ENCODE results near the gene BRD1. TPM values are rescaled to one million over a fixed set of nuclear protein-coding genes. Genes with fewer than 3 reads are reported as not detected.

BRD1 gene
- total RNA-seq, 1 donor from 2014 or later, result 32.4 TPM

- Mint-ChIP-seq H3K36me3 (ENCODE audit: low read depth, unreplicated experiment) (peaks cover 16% of the 10 kb centered on the region), H3K27ac (ENCODE audit: unreplicated experiment) (no peak overlapping the region), H3K27me3 (ENCODE audit: low read depth, unreplicated experiment) (no peaks in the 10 kb centered on the region), H3K9me3 (ENCODE audit: unreplicated experiment) (no peaks in the 10 kb centered on the region), H3K4me3 (ENCODE audit: unreplicated experiment) (no peak overlapping the region), H3K4me1 (ENCODE audit: low read depth, unreplicated experiment) (peaks cover 18% of the 10 kb centered on the region)
- Histone ChIP-seq H3K9ac (ENCODE audit: low read length) (no peak overlapping the region), H3K9me3 (ENCODE audit: insufficient read depth, low read depth, low read length) (no peaks in the 10 kb centered on the region), H4K20me1 (ENCODE audit: insufficient read depth, low read length) (peaks cover 96% of the 10 kb centered on the region), H3K27me3 (ENCODE audit: insufficient read depth, low read length) (no peaks in the 10 kb centered on the region), H3K4me2 (ENCODE audit: low read length) (no peak overlapping the region), H3K4me1 (ENCODE audit: insufficient read depth, low read length) (peaks cover 15% of the 10 kb centered on the region), H3K27ac (ENCODE audit: low read depth, low read length) (no peak overlapping the region), H3K79me2 (ENCODE audit: insufficient read depth, low read length) (peaks cover 100% of the 10 kb centered on the region), H3K36me3 (ENCODE audit: insufficient read depth, low read length) (peaks cover 19% of the 10 kb centered on the region), H3K4me3 (ENCODE audit: insufficient read depth, low read depth, low read length) (no peak overlapping the region), H2AFZ (ENCODE audit: low read depth, low read length) (no peak overlapping the region)
- FAIRE-seq (no peak), DNase-seq (ENCODE audit: low read depth) (no peak)
- no peak for TF ChIP-seq EZH2 (IDR thresholded peaks at IDR 0.05; ENCODE audit: insufficient read depth, low read length)
- TF ChIP-seq CTCF (IDR thresholded peaks at IDR 0.05; ENCODE audit: insufficient read depth, low read depth, low read length), result no peak
These were observed 13.4 kb downstream of the BRD1 start for GRCh38 chr22:49814164-49814686.

GRCh38 chr22:49812838-49813237 lies 14.8 kb downstream of the BRD1 start:
- Mint-ChIP-seq H3K4me3 (ENCODE audit: unreplicated experiment) (no peak overlapping the region), H3K9me3 (ENCODE audit: unreplicated experiment) (no peaks in the 10 kb centered on the region), H3K36me3 (ENCODE audit: low read depth, unreplicated experiment) (peaks cover 11% of the 10 kb centered on the region), H3K4me1 (ENCODE audit: low read depth, unreplicated experiment) (peaks cover 20% of the 10 kb centered on the region), H3K27me3 (ENCODE audit: low read depth, unreplicated experiment) (no peaks in the 10 kb centered on the region), H3K27ac (ENCODE audit: unreplicated experiment) (no peak overlapping the region)
- Histone ChIP-seq H3K79me2 (ENCODE audit: insufficient read depth, low read length) (peaks cover 100% of the 10 kb centered on the region), H3K36me3 (ENCODE audit: insufficient read depth, low read length) (peaks cover 13% of the 10 kb centered on the region), H3K4me1 (ENCODE audit: insufficient read depth, low read length) (peaks cover 15% of the 10 kb centered on the region), H3K9ac (ENCODE audit: low read length) (no peak overlapping the region), H3K27me3 (ENCODE audit: insufficient read depth, low read length) (no peaks in the 10 kb centered on the region), H3K4me2 (ENCODE audit: low read length) (no peak overlapping the region), H3K9me3 (ENCODE audit: insufficient read depth, low read depth, low read length) (no peaks in the 10 kb centered on the region), H3K4me3 (ENCODE audit: insufficient read depth, low read depth, low read length) (no peak overlapping the region), H3K27ac (ENCODE audit: low read depth, low read length) (no peak overlapping the region), H2AFZ (ENCODE audit: low read depth, low read length) (no peak overlapping the region), H4K20me1 (ENCODE audit: insufficient read depth, low read length) (peaks cover 98% of the 10 kb centered on the region)
- DNase-seq (ENCODE audit: low read depth), result peak; percentile 4
- TF ChIP-seq EZH2 (IDR thresholded peaks at IDR 0.05; ENCODE audit: insufficient read depth, low read length) (no peak), CTCF (IDR thresholded peaks at IDR 0.05; ENCODE audit: insufficient read depth, low read depth, low read length) (no peak)
- no peak for FAIRE-seq

- Histone ChIP-seq H3K4me1 (ENCODE audit: insufficient read depth, low read length) (peaks cover 15% of the 10 kb centered on the region), H3K36me3 (ENCODE audit: insufficient read depth, low read length) (peaks cover 4% of the 10 kb centered on the region), H3K4me3 (ENCODE audit: insufficient read depth, low read depth, low read length) (no peak overlapping the region), H3K9me3 (ENCODE audit: insufficient read depth, low read depth, low read length) (no peaks in the 10 kb centered on the region), H3K9ac (ENCODE audit: low read length) (no peak overlapping the region), H4K20me1 (ENCODE audit: insufficient read depth, low read length) (peaks cover 98% of the 10 kb centered on the region), H2AFZ (ENCODE audit: low read depth, low read length) (no peak overlapping the region), H3K4me2 (ENCODE audit: low read length) (no peak overlapping the region), H3K27me3 (ENCODE audit: insufficient read depth, low read length) (no peaks in the 10 kb centered on the region), H3K27ac (ENCODE audit: low read depth, low read length) (no peak overlapping the region), H3K79me2 (ENCODE audit: insufficient read depth, low read length) (peaks cover 100% of the 10 kb centered on the region)
- Mint-ChIP-seq H3K9me3 (ENCODE audit: unreplicated experiment) (no peaks in the 10 kb centered on the region), H3K36me3 (ENCODE audit: low read depth, unreplicated experiment) (peaks cover 13% of the 10 kb centered on the region), H3K4me3 (ENCODE audit: unreplicated experiment) (no peak overlapping the region), H3K27me3 (ENCODE audit: low read depth, unreplicated experiment) (no peaks in the 10 kb centered on the region), H3K27ac (ENCODE audit: unreplicated experiment) (peak overlapping the region; percentile 56), H3K4me1 (ENCODE audit: low read depth, unreplicated experiment) (peaks cover 20% of the 10 kb centered on the region)
- FAIRE-seq (no peak), DNase-seq (ENCODE audit: low read depth) (no peak)
- TF ChIP-seq CTCF (IDR thresholded peaks at IDR 0.05; ENCODE audit: insufficient read depth, low read depth, low read length) (no peak), EZH2 (IDR thresholded peaks at IDR 0.05; ENCODE audit: insufficient read depth, low read length) (no peak)
These were observed 16.5 kb downstream of the BRD1 start for GRCh38 chr22:49811020-49811791.

All from astrocyte (in vitro differentiated cells and primary cell).